ENCODE measurements around the gene PTPA.
"Not testable (repeated sequence)": the region's sequence is repeated elsewhere in the genome, so short reads cannot be mapped to it uniquely, and the experiment has no call there.

Gene PTPA

DNA sequence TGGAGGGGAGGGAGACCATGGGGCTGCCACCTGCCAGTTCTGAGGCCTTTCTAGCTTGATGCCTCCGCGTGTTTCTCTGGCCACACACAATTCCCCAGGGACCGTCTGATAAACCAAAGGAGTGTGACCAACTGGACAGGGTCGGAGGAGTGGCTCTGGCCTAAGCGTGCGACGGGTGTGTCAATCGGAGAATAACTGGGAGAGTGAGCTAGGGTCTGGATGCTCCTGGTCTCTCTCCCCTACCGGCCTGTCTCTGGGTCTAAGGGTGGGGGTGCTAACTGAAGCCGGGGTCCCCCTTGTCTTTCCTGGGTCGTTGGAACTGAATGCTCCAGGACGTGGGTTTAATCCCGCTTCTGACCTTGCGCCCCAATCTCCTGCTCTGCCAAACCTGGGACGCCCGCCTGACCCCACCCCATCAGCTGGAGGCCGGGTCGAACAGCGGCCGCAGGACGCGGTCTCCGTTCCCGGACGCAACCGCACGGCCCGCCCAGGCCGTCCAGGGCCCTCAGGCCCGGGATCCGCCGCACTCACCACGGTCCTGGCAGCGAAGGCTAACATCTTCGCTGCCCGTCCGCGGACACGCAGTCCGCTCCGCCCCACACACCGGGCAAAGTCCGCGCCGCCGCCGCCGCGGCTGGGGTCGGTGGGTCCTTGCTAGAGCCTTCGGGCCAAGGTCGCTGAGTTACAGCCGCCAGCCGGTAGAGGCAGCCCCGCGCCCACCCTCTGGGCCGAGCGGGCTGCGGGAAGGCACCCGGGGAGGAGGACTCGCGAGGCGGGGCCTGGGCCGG is 1.1 kb upstream of the PTPA start:
- DNase-seq = no peak

DNA sequence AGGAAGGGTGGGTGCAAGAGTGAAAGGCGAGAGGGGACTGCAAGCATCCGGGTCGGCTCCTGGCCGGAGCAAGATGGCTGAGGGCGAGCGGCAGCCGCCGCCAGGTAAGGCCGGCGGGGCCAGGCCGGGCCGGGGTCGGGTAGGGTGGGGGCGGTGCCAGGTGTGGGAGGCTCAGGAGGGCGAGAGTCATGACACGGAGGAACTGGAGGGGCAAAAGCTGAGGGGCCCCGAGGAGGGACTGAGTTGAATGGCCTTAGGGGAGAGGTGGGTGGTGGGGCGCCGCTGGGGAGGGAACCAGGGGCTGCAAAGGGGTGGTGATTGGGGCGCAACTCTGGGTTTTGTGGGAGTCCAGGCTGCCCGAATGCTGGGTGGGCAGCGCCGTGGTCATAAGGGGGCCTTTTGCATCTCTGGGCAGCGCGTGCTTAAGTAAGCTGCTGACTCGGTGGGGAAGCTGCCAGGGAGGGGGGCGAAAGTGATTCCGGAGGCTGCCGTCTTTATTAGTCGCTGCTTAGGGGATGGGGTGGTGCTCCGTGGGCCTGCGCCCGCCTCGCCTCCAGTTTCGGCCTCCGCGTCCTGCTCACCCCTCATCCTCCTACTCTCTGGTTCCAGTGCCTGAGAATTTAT is 425 bp downstream of the PTPA start:
- DNase-seq = peak; percentile 2 to 27

DNA sequence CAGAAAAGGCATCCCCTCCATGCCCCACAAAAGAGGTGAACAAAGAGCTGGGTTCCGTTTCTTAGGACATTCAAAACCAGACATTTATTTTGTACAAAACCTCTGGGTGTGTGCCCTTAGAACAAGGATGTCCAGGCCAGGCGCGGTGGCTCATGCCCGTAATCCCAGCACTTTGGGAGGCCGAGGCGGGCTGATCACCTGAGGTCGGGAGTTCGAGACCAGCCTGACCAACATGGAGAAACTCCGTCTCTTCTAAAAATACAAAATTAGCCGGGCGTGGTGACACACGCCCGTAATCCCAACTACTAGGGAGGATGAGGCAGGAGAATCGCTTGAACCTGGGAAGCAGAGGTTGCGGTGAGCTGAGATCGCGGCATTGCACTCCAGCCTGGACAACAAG is 1.3 kb downstream of the PTPA start:
- DNase-seq = not testable (repeated sequence)

DNA sequence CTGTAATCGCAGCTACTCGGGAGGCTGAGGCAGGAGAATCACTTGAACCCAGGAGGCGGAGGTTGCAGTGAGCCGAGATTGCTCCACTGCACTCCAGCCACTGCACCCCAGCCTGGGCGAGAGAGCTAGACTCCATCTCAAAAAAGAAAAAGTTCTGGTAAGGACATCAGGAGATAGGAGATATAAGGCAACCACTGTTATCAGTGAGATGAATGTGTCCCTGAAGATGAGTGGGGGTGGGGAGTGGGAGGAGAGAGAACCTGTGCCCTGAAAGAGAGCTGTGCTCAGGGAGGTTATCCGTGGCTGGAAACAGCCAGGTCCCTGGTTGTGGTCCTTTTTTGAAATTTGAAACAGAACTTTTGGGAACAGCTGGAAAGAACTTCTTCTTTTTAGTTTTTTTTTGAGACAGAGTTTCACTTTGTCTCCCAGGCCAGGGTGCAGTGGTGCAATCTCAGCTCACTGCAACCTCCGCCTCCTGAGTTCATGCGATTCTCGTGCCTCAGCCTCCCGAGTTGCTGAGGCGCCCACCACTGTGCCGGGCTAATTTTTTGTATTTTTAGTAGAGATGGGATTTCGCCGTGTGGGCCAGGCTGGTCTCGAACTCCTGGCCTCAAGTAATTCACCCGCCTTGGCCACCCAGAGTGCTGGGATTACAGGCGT is 2.6 kb downstream of the PTPA start:
- no peak for DNase-seq

DNA sequence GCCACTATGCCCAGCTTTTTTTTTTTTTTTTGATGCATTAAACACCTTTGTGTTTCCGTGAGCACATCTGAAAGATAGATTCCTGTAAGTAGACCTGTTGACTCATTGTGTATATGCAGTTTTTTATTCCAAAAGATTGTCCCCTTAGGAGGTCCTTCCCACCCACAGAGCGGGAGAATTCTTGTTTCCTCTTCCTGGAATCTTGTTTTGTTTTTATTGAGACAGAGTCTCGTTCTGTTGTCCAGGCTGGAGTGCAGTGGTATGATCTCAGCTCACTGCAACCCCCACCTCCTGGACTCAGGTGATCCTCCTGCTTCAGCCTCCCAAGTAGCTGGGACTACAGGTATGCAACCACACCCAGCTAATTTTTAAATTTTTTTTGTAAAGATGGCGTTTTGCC is 7.6 kb downstream of the PTPA start:
- DNase-seq = no peak

DNA sequence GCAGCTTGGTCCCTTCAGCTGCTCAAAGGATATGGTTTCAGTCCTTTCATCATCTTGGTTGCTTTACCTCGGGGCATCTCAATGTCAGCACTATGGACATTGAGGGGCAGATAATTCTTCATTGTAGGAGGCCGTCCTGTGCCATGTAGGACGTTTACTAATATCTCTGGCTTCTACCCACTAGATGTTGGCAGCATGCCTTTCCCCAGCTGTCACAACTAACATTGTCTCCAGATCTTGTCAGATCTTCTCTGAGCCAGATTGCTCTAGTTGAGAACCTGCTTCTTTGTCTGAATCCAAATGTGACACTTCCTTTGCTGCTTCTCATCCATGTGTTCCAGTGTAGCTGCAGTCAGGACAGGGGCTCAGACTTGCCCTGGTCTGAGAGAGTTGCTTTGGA is 10.3 kb downstream of the PTPA start:
- no peak for DNase-seq

DNA sequence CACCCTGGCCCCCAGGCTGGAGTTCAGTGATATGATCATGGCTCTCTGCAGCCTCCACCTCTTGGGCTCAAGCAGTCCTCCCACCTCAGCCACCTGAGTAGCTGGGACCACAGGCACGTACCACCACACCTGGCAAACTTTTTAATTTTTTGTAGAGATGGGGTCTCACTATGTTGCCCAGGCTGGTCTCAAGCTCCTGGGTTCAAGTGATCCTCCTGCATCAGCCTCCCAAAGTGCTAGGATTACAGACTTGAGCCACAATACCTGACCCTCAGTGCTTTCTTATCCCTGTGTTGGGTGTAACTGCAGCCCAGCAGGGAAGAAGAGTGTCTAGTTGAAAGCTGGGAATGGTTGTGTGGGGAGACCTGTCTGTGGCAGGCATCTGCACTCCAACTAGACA is 10.9 kb downstream of the PTPA start:
- DNase-seq = no peak

DNA sequence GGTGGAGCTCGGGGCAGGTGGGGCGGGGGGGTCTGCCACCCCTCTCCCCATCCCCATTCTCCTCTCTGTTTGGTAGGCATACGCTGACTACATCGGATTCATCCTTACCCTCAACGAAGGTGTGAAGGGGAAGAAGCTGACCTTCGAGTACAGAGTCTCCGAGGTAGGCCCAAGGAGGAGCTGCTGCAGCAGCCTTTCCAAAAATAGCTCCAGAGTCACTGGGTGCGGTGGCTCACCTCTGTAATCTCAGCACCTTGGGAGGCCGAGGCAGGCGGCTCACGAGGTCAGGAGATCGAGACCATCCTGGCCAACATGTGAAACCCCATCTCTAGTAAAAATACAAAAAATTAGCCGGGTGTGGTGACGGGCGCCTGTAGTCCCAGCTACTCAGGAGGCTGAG is 11.8 kb downstream of the PTPA start:
- not testable (repeated sequence) for DNase-seq

DNA sequence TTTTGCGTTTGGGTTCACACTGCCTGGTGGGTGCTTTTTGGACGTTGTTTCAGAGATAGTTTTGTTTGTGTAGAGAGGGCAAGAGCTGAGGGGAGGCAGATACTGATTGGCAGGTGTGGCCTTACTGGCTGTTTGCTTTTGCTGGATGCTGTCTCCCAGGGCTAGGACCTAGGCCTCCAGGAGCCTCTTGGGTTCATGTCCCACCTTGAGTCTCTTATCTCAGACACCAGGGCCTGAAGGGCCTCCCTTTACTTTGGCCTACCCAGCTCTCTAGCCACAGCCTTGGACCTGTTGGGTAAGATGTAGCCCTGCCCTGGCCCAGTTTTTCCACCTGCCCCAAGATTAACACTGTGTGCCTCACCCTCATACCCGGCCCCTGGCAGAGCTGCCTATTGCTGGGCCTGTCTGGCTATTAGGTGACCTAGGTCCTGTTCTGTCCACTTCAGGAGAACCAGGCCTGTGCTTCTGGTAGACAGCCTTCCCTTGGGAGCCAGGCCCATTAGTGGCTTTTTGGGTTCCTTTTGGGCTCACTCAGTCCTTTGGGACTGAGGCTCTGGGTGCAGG is 13.4 kb downstream of the PTPA start:
- DNase-seq = no peak

DNA sequence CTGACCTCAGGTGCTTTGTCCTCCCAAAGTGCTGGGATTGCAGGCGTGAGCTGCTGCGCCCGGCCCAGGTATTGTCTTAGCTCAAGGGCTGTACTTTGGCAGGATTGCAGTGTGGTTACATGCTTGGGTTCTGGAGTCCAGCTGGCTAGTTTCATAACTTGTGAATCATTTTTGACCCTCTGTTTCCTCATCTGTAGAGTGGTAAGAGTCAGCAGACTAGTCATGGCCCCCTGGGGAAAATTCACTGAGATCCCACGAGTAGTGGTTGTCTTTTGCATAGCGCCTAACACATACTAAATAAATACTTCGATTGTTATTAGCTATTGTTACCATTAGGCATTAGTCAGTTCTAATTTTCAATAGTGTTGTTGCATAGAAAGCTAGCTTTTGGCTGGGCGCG is 14.3 kb downstream of the PTPA start:
- no peak for DNase-seq

DNA sequence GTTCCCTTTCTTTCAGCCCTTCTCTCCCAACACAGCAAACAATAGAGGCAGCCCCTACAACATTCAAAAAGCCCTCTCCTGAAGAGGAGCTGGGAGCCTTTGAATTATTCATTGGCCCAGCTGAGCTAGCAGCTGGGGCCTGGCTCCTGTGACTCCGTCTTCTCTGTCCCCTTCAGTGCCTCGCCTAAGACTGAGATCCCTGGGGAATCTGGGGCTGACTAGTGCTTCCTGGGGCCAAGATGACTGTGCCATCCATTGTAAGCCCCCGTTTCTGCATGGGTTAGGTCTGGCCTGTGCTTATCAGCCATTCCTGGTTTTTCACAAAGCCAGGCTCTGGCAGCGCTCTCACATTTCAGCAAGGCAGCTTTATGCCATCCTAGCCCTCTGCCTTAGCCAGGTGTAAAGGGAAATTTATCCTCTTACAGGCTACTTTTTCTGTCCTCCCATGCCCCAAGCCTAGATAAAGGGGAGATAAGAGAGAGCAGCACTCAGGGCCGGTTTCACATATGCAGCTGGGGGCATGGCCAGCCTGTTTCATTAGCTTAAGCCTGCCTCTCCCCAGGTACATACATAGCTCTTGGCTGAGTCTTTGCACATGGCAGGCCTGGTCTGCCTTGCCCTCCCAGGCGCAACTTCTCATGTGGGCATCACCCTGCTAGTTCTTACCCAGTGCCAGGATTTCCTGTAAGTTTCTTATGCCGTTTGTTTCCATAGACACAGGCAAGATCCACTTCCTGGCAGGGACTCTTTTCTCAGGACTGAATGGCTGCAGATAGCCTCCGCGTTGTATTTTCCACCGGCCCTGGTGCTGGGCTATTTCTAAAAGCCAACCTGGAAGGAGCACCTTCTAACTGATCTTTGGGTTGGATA is 15.8 kb downstream of the PTPA start:
- no peak for DNase-seq

DNA sequence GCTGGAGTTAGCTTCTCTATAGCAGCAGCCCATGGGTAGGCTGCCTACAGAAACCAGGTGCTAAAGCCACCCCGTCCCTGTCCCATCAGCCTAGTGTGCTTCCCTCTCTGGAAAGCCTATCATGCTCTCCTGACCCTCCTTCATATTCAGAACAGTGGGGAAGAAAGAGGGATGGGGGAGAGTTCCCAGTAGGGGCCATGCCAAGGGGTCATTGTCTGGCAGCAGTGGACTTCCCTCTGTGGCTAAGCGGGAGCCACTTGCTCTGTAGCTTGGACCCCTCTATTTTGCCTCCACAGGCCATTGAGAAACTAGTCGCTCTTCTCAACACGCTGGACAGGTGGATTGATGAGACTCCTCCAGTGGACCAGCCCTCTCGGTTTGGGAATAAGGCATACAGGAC is 17.5 kb downstream of the PTPA start:
- no peak for DNase-seq

DNA sequence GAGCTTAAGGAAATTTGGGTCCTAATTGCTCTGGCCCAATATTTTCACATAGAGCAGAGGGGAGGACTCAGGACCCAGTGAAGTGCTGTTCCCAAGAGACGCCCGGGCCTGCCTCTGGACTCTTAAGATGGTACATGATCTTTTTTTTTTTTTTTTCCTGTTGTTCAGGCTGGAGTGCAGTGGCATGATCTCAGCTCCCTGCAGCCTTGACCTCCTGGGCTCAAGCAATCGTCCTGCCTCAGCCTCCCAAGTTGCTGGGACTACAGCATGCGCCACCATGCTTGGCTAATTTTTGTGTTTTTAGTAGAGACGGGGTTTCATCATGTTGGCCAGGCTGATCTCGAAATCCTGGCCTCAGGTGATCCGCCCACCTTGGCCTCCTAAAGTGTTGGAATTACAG is 19.1 kb downstream of the PTPA start:
- not testable (repeated sequence) for DNase-seq

DNA sequence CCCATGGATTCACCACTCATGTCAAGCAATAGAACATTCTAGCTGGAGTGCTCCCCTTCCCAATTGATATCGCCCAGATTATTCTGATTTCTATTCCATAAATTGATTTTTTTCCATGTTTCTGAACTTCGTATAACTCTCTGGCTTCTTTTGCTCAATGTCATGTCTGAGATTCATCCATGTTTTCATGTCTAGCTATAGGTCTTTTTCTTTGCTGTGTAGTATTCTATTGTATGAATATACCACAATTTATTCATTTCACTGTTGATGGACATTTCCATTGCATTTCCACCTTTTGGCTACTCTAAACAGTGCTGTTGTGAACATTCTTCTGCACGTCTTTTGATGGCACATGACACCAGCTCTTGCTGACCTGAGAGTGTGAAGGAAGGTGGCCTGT is 19.6 kb downstream of the PTPA start:
- DNase-seq = no peak

DNA sequence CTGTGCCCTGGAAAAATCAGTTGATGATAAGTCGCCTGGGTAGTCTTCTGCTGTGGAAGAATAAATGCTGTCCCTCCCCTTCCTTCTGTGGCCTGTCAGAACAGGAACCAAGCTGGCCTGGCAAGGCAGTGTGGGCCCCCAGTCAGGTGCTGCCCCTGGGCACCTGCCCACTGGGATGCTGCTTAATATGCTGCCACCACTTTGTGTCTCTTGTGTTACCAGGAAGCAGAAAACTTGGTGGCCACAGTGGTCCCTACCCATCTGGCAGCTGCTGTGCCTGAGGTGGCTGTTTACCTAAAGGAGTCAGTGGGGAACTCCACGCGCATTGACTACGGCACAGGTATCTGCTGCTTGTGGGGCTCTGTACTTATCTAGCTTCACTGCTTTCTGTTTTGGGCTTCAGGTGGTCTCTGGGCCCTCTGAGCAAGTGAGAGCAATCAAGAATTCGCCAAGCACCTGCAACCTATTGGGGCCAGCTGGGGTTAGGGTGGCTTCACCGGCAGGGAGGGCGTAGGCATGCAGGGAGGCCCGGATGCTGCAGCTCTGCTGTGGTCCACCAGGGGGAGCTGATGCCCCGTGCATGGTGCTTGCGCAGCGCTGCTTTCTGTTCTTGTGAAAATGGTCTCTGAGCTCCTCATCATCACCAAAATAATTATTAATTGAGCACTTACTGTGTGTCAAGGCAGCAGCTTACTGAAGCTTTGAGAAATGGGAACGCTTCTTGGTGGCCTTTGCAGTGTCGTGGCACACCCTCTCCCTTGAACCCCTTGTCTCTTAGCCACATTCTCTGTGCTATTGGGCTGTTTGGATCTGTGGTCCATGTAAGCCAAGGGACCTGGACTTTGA is 20.3 kb downstream of the PTPA start:
- DNase-seq = peak; percentile 79 to 80

DNA sequence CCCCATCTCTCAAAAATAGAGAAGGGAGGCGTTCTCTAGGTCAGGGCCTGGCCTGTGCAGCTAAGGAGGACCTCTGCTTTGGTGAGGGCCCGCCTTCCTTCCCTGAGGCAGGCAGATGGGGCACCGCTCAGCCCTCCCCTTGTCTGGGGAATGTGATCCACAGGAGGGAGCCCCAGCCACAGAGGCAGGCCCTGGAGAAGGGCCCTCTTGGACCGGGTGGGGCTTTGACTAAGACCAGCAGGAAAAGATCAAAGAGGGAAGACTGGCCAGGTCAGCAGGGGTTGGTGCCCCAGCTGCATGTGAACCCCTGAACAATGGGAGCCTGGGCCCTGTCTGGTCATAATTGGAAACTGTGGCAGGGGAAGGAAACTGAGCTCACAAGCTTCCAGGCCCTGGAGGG is 21.9 kb downstream of the PTPA start:
- DNase-seq = no peak

DNA sequence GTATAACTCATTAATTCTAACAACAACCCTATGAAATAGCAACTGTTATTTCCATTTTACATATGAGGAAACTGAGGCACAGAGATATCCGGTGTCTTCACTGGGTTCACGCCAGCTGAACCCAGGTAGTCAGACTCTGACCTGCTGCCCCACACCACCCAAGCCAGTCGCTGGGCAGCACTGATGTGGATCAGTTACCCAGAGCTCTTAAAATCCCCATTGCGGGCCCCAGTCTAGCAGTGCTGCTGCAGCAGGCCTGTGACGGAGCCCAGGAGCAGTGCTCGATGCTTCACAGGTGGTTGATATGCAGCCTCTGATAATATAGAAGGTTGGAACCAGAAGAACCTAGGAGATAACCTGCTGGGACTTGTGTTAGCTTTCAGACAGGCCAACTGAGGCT is 24.3 kb downstream of the PTPA start:
- no peak for DNase-seq

DNA sequence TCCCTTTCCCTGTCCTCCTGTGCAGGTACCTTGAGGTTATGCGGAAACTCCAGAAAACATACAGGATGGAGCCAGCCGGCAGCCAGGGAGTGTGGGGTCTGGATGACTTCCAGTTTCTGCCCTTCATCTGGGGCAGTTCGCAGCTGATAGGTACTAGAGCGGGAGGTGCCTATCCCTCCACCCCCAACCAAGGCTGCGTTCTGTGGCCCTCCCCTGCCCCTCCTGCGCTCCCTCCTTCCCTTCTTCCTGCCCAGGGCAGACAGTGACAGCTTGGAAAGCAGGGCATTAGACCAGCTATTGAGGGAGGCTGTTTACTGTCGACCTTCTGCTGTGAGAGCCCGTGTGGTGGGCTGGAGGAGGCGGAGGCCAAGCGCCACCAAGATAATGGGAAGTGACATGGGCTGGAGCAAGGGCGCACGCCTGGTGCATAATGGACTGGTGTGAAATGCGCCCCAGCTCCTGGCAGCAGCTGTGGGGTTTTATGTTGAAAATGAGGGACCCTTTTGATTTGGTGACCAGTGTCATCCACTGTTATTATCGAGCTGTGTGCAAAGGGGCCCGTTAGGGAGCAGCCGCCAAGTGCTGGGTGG is 25.3 kb downstream of the PTPA start:
- DNase-seq = no peak

DNA sequence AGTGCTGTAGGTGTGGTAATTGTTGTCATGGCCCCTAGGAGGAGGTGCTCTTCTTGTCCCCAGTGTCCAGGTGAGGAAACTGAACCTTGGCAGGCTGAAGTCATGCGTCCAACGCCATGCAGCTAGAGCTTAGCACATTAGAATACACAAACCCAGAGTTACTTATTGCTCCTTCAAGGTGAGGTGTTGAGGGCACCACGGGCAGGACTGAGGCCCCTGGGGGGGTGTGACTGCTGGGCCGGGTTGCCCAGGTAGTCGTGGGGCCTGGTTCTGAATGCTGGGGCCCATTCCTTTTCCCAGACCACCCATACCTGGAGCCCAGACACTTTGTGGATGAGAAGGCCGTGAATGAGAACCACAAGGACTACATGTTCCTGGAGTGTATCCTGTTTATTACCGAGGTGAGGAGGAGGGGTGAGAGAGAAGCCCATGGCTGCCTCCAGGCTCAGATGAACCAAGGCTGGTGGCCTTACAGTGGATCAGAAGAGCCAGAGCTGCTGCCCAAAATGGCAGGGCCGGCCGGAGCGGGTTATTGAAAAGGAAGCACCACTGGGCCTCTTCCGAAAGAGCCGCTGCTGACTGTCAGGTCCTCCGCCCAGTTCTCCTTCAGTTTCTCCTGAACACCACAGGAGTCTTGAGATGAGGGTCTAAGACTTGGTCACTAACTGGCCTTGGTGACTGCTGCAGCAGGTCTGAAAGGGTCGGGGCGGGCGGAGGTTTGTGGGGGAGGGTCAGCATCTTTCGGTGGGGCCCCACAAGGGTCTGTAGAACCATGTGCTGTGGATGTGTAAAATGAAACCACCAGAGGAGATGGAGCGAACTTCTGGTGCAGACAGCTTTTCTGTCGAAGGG is 26.3 kb downstream of the PTPA start:
- DNase-seq = no peak

DNA sequence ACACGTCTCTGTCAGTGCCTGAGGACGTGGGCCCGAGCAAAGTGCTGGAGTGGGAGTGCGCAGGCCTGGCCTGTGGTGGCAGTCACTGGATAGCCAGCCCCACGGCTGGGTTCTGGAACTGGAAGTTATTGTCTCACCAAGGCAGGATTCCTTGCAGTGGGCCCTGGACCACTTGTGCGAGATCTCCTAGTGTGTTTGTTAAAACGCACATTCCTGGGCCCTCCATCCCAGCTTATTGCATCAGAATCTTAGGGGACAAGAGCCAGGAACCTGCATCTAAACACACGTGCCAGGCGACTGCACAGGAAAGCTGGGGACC is 26.9 kb downstream of the PTPA start:
- DNase-seq = no peak
